ENCODE results near the gene CYBA. TPM values are rescaled to one million over a fixed set of nuclear protein-coding genes. Genes with fewer than 3 reads are reported as not detected.

The CYBA gene
- total and polyA plus RNA-seq, 8 donors, result 38.0 to 135 (median 68.5) TPM

DNA sequence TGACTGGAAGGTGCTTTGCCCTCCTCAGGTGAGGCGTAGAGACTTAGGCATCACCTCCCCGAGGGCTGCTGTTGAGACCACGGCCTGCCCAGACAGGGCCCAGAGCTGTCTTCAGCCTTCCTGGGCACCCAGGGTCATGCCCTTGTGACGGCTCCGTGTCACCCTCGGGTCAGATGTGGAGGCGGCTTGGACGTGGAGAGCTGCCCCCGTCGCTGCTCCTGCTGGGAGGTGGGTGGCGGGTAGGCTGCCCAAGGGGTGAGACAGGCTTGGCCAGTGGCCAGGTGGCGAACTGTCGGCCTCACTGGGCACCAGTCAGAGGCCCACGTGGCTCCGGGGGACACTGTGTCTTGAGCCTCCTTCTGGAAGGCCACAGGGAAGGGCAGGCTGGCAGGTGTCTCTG is 44.4 kb upstream of the CYBA start:
- intact Hi-C loops (cut with DNase I), result no loop called here
- Histone ChIP-seq H3K4me3 (no peak overlapping the region), H3K27me3 (no peaks in the 10 kb centered on the region), H3K4me1 (no peaks in the 10 kb centered on the region), H3K9me3 (no peaks in the 10 kb centered on the region), H3K36me3 (peaks cover 0 to 12% (median 4%) of the 10 kb centered on the region in 3 donors), H3K27ac (no peak overlapping the region)
- TF ChIP-seq, protein P1, sequence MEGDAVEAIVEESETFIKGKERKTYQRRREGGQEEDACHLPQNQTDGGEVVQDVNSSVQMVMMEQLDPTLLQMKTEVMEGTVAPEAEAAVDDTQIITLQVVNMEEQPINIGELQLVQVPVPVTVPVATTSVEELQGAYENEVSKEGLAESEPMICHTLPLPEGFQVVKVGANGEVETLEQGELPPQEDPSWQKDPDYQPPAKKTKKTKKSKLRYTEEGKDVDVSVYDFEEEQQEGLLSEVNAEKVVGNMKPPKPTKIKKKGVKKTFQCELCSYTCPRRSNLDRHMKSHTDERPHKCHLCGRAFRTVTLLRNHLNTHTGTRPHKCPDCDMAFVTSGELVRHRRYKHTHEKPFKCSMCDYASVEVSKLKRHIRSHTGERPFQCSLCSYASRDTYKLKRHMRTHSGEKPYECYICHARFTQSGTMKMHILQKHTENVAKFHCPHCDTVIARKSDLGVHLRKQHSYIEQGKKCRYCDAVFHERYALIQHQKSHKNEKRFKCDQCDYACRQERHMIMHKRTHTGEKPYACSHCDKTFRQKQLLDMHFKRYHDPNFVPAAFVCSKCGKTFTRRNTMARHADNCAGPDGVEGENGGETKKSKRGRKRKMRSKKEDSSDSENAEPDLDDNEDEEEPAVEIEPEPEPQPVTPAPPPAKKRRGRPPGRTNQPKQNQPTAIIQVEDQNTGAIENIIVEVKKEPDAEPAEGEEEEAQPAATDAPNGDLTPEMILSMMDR (IDR thresholded peaks at IDR 0.05), result no peak
- WGBS, 2 donors, result 77 to 80% methylated on average over 15 of the region's 15 CpGs
- no peak for ATAC-seq
- DNase-seq, result peak in 2 of 6 donors; percentile 48 to 82
- no peak for FAIRE-seq

DNA sequence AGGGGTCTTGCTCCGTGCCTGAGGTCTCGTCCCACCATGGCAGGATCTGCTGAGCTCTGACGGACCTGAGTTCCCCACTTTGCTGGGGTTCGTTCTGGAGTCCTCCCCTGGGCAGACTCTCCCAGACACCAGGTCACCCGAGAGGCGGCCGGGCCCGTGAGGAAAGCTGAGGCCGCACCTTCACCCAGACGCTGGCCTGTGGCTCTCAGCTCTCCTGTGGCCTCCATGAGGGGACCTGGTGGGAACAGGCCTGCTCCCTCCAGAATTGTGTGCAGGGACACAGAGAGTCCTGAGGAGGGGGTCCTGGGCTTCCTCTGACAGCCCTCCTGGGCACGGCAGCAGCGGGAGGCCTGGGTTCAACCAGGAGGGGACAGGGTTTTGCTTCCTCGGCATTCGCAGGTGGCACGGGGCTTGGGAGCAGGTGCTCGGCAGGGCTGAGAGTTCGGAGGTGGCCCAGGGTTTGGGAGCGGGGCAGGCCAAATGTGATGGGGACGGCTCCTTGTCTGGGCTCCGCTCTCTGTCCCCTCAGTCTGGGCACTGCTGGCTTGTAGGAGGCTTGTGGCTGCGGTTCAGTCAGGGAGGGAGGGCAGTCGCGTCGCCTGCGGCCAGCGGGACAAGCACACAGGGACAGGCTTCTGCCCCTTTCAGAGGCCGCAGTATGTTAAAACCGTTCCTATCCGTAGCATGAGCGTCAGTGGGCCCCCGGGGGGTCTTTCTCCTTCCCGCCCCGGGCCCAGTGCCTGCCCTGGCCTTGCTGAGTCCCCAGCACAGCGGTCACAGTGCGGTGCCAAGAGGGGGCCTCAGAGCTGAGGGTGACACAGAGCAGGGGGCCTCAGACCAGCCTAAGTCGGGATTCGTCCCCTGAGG is 43.6 kb upstream of the CYBA start:
- 87 to 91% methylated on average over 37 of the region's 37 CpGs for WGBS, 2 donors
- intact Hi-C loops (cut with DNase I), result no loop called here
- ATAC-seq, result no peak
- no peak for FAIRE-seq
- H3K27me3 ChIP-seq, result no peaks in the 10 kb centered on the region
- peak in 1 of 6 donors; percentile 68 for DNase-seq
- H3K27ac ChIP-seq, result no peak overlapping the region
- no peak overlapping the region for H3K4me3 ChIP-seq
- no peaks in the 10 kb centered on the region for H3K9me3 ChIP-seq
- H3K4me1 ChIP-seq, result no peaks in the 10 kb centered on the region
- TF ChIP-seq, protein P1 (IDR thresholded peaks at IDR 0.05), result no peak
- H3K36me3 ChIP-seq, result peaks cover 0 to 7% (median 3%) of the 10 kb centered on the region in 3 donors

DNA sequence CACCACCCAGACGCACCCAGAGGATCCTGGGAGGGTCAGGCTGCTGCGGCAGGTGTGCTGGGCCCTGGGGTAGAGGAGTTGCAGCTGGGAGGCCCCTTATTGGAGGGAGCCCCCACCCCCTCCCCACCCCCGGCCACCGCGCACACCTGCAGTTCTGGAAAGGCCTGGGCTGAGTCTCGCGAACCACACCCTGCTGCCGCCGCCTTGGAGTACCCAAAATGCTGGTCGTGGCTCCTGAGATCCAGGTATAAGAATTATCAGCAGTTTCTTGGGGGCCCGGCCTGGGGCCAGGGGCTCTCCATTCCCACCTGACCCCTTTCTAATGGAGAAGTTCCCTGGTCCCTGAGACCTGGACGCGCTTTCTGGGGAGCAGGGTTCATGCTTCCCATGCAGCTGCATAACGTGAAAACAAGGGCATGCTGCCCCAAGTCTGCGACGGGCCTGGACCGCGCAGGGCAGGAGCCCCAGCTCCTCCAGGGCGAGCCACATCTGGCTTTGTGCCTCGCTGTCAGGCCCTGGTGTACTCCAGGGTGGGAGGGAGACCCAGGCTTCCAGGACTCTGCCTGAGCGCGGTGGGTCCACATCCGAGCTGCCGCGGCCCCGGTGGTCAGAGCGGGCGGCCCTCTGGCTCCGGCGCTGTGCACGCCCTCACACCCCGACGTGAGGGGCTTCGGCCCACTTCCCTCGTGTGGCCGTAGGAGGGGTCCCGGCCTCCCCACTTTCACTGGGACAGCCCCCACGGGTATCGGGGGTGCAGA is 42.7 kb upstream of the CYBA start:
- Histone ChIP-seq H3K4me1 (peaks cover 0 to under 1% (median 0%) of the 10 kb centered on the region in 3 donors), H3K9me3 (no peaks in the 10 kb centered on the region), H3K4me3 (no peak overlapping the region), H3K27ac (no peak overlapping the region), H3K36me3 (peaks cover 0 to 7% (median 0%) of the 10 kb centered on the region in 3 donors), H3K27me3 (no peaks in the 10 kb centered on the region)
- no peak for ATAC-seq
- intact Hi-C loops (cut with DNase I), result no loop called here
- DNase-seq, result peak in 1 of 6 donors; percentile 51
- TF ChIP-seq, protein P1 (IDR thresholded peaks at IDR 0.05), result no peak
- 88 to 91% methylated on average over 39 of the region's 39 CpGs for WGBS, 2 donors
- no peak for FAIRE-seq

DNA sequence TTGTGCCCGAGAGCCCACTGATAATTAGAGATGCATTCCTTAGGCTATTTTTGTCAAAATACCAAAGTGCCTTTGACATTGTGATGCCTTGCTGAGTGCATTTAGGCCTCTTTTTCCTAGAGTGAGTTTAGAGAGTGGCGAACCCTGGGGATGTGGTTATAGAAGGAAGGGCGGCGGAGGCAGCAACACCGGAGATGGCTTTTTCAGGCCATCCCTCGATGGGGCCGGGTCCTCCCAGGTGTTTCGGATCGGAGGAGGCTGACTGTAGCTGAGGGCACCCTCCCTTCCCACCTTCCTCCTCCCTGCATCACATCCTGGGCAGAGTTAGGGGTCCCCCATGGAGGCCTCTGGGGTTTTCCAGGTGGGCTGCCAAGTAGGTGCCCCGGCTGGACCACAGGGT is 42.0 kb upstream of the CYBA start:
- Histone ChIP-seq H3K36me3 (peaks cover 0 to 2% (median 0%) of the 10 kb centered on the region in 3 donors), H3K4me1 (peaks cover 4 to 8% (median 6%) of the 10 kb centered on the region in 3 donors), H3K9me3 (no peaks in the 10 kb centered on the region), H3K27me3 (no peaks in the 10 kb centered on the region), H3K4me3 (no peak overlapping the region), H3K27ac (no peak overlapping the region)
- WGBS, 2 donors, result 76 to 93% methylated on average over 10 of the region's 10 CpGs
- DNase-seq (no peak), FAIRE-seq (no peak), ATAC-seq (no peak)
- TF ChIP-seq, protein P1 (IDR thresholded peaks at IDR 0.05), result no peak
- intact Hi-C loops (cut with DNase I), result no loop called here

Data from pancreas (tissue), 10 donors.